DMS153 treated with DMSO at 0.1 percent for 48 hours (cell line): ENCODE data around the gene PRG3.
"Not testable (repeated sequence)": the region's sequence is repeated elsewhere in the genome, so short reads cannot be mapped to it uniquely, and the experiment has no call there.

Experiments used
- DNase-seq: peaks from one replicate; lab custom pipeline; 2025; ENCODE audit not compliant: unreplicated experiment; lab: John Stamatoyannopoulos, UW

Gene PRG3

DNA sequence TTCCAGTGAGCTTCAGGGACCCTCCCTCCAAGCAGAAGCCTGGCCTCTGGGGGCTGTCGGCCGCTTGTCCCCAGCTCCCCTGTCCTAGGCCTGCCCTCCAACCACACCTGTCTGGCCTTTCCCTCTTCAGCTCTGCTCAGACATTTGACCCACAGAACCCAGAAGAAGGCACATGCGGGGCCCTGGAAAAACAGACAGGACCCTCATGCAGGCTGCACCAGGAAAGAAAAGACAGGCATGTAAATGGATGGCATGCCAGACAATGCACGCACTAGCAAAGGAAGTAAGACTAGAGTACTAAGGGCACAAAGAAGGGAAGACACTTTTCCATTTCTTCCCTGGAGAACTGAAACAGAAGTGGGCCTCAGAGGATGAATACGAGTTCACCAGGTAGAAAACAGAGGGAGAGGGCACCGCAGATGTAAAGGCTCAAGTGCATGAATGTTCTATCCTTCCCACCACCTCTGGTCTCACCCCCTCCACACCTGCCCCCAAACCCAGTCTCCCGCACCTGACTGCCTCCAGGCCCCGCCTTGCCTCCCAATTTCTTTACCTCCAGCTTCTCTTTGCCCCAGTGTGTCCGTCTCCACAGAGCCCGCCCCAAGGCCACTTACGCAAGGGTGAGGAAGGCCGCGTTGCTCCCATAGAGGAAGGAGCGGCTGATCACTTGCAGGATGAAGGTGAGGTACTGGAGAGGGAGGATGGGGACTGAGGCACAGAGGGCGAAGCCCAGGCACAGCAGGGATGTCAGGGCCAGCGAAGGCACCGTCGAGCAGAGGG is 28.6 kb upstream of the PRG3 start:
- no peak for DNase-seq

DNA sequence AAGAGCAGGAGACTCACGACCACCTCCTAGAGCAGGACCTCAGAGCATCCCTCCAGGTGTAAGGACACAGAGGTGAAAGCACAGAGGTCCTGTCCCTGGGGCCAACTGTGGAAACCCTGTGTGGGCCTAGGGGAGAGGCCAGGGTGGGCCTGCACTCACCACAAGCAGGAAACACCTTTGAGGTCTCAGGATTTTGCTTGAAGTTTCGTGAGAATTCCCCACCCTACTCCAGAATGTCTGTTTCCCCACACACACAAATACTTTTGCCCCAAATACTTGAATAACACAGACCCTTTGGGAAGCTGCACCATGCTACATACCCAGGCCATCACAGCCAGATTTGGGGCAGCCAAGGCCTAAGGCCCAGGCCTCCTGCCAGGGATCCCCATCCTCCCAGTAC is 27.8 kb upstream of the PRG3 start:
- DNase-seq, result no peak

DNA sequence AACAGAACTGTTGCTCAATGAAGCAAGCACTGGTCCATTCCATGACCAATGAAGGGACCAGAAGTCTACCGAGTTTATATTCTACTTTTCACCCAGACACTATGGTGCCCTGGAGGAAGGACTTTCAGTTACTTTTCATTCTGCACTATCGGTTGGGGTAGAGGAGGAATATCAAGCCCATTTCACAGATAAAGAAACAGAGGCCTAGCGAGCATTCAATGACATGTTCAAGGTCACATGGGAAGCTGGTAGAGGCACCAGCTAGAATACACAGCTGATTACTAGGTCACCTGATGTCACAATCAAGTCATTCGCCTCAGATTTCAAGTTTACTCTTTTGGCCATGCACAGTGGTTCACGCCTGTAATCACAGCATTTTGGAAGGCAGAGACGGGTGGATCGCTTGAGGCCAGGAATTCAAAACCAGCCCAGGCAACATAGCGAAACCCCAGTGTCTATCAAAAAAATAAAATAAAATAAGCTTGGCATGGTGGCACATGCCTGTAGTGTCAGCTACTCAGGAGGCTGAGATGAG is 27.1 kb upstream of the PRG3 start:
- DNase-seq, result no peak

DNA sequence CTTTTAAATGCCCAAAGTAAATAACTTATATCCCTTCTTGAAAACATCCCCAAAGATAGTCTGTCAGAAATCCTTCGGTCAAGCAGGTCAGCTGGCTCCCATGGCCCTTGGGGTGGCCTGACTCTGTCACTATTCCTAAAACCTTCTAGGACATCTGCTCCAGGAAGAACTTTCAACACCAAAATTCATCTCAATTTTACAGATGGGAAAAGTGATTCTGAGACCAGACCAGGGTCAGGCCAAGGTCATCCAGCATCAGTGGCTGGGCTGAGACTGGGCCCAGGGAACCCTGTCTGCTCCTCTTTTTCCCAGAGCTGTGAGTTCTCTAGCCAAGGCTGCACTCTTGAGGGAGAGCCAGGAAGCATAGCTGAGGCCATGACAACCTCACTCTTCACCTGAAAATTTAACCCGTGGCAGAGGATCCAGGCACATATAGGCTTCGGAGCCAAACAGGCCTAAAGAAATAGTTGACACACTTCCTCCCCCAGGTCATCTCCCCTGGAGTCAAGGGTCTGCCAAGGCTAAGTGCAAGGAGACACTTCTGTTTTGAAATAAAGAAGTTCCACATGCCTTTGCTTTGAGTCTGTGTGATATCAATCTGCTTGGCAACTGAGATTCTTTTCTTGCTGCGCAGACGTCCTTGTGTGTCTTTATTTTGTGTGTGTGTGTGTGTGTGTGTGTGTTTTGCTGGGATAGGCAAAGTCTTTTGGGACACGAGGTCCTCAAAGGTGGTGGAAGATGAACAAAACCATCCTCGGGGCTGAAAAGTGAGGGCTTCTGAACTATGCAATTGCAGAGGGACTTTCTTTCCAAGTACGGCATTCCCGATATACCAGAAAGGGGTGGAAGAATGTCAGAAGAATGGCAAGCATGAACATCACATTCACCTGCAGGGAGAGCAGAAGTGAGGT is 26.3 kb upstream of the PRG3 start:
- DNase-seq, result no peak

DNA sequence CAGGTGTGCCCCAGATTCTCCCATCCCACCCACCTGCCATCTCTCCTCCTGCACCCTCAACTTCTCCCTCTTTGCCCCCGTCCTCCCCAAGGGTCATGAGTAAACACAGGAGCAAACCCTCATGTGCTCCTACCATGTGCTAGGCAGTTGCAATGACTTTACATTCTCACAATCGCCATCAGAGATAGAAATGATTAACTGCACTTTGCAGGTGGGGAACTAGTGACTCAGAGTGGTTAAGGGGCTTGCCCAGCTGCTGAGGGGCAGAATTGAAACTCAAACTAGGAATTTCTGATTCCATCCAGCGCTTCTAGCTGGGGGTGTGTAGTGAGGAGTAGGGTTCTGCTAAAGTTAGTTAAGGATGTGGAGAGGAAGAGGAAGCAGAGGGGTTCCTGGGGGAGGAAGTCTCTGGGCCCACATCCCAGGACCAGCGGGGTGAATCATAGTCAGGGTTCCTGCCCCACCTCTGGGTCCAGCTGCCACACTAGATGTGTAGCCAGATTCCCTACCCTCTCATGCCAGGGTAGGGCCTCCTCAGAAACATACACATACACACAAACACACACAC is 25.5 kb upstream of the PRG3 start:
- DNase-seq, result no peak

DNA sequence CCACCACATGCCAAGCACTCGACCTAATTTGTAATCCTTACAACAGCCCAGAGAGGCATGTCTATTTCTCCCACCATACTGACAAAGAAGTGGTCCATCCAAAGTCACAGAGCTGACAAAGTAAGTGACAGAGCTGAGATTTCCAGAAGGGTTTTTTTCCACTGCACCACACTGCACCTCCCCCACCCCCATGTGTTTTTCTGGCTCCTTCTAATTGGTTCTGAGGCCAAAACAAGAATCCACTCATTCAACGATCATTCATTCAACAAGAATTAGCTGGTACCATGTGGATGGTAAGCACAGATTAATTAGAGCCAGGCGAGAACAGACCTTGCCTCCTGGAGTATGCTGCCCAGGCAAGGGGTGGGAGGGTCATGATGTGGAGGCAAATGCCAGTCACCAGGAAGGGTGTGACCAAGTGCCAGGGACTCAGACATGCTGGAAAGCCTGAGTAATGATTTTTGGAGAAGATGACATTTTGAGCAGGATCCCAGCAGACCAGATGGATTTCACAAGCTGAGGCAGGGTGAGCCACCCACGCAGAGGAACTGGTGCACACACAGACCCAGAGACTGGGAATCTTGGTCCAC is 24.4 kb upstream of the PRG3 start:
- DNase-seq, result no peak

DNA sequence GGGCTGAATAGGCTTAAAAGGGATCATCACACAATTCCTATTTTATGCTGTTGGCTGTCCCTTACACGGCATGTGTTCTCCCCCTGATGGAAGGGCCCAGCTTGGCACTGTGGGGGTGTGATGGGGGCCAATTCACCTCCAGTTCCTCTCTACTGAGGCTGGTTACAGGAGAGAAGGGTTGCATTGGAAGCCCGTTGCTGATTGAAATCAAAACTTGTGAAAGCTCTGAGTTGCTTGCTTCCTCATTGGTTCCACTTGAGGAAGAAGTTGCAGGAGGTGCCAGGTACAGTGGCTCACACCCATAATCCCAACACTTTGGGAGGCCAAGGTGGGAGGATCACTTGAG is 22.8 kb upstream of the PRG3 start:
- DNase-seq, result no peak

DNA sequence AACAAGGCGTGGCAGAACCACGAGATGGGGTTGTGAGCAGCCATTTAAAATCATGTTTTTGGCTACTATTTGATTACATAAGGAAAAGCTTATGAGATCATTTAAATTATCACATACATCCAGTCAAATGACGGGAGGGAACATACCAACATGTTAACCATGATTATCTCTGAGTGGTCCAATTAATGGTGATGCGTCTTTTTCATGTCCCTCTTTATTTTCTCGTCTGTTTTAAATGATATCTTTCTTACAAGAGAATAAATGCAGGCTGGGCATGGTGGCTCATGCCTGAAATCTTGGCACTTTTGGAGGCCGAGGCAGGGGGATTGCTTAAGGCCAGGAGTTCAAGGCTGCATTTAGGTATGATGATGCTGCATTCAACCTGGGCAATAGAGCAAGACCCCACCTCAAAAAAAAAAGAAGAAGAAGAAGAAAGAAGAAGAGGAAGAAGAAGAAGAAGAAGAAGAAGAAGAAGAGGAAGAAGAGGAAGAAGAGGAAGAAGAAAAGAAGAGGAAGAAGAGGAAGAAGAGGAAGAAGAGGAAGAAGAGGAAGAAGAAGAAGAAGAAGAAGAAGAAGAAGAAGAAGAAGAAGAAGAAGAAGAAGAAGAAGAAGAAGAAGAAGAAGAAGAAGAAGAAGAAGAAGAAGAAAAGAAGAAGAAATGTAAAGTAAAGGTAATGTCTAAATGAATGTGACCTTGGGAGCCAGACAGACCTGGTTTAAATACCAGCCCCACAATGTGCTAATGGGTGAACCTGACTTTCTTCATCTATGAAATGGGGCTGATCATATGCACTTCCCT is 22.3 kb upstream of the PRG3 start:
- not testable (repeated sequence) for DNase-seq

DNA sequence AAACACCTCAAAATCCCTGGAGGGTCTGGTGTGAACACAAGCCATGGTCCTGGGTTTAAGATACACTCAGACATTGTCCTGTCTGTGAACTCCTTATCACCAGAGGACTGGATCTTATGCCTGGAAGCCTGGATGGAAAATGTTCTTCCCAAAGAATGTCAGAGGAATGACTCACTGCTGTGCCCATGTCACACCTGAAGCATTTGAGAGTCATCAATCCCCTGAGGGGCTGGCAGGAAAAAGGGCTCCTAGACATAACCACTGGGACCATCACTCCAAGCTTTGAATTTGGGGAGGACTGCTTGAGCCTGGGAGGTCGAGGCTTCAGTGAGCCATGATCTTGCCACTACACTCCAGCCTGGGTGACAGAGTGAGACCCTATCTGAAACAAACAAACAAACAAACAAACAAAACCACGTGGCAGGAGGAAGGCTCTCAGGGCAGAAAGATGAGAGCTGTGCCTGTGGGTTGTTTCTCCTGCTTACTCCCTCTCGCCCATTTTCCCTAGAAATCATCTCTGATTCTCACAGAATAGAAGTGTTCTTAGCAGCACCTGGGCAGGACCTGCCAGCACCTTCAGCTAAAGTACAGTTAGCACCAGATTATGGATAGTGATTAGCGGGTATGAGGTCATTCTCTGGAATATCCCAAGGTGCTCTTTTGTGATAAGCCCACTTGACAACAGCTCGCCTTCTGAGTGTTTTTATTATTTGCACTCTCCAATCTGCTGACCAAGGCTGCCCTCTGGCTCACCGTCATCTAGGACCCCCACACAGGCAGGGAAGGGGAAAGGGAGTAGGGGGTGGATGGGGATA is 21.4 kb upstream of the PRG3 start:
- no peak for DNase-seq

DNA sequence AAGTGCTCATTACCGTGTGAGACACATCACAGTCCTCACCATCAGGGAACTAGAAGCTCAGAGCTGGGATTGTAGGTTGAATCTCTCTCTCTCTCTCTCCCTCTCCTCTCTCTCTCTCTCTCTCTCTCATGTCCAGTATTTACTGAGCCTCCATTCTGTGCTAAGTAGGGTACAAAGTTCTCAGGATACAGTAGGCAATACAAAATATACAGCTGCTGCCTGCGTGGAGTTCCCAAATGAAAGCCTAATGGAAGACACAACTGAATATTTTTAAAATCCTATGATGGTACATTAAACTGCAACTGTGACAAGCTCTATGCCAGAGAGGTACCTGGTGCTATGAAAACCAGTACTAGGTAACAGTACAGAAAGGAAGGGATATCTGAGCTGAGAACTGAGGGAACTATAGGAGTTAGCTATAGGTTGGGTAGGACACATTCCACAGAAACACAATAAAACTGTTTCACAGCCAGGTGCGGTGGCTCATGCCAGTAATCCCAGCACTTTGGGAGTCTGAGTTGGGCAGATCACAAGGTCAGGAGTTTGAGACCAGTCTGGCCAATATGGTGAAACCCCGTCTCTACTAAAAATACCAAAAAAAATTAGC is 19.1 kb upstream of the PRG3 start:
- DNase-seq, result no peak

DNA sequence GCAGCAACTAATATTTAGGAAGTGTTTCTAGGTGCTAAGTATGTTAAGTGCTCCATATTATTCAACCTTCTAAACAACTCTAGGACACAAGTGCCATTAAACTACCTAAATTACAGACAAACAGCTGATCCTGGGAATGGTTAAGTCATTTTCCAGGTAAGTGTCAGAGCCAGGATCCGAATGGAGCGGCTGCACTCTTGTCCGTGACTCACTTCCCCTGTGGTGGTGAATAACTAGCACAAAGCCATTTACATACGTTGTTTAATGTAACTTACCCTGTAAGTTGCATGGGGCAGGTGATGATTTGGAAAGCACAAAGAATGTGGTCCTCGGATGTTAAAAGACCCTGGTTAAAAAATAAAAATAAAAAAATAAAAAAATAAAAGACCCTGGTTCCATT is 18.3 kb upstream of the PRG3 start:
- no peak for DNase-seq

DNA sequence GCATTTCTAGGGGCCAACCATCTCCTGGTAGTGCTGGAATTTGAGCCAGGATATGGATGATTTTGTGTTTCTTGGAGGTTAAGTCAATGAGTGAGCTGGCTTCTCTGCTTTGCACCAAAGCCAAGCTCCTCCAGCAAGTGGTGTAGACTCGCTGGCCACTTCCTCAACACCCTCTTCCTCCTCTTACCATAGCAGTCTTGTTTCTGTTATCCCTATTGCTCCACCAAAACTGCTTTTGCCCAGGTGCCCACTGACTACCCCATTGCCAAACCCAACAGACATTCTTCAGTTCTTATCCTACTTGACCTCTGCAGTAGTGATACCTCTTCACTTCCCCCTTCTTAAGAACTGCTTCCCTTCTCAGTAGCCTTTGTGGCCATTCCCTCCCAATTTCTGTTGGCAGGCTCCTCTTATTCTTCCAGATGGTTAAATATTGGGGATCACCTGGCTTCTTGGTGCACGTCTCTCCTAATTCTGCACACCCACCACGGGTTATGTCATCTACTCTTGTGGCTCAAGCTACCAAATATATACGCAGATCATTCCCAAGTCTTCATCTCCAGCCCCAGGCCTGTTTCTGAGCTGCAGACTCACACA is 16.5 kb upstream of the PRG3 start:
- no peak for DNase-seq

DNA sequence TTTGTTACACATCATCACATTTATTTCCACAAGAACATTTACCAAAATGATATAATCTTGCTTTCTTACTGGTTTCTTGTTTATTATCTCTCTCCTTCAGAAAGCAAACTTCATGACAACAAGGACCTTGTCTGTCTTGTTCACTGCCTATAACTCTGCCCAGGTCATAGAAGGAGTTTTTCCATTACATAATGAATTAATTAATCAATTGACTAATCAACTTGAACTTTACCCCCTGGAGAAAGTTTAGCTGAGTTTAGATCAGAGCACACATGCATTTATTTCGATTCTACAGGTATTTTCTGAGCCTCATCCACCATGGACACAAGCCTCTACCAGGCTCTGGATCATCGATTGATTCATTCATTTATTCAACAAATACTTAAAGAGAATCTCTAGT is 15.8 kb upstream of the PRG3 start:
- DNase-seq, result no peak

DNA sequence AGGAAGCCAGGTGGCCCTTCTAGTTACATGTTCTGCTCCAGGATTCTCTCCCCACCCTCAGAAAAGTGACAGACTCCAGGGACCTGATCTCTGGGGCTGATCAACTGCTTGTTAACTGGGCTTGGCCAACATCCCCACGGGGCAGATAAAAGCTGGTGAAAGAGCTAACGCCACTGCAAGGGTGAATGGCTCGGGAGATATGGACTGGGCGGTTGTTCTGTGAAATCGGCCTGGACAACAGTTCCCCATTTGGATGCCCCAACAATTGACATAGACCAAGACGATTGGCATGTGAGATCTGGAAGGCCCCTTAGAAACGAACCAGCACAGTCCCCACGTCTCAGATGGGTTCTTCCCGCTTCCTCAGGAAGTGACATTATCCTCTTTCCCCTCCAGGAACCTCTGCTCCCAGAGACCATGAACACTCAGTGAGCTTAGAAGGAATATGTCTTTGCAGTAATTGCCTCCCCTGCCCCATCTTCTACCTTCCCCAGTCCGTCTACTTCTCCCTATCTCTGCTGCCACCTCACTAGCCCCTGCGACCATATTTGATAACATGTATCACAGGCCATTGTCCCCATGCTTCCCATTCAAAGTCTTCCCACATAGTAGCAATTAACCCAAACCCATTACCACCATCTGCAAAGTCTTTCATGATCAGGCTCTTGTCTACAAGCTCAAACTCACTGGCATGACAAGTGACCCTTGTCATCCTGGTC is 15.1 kb upstream of the PRG3 start:
- no peak for DNase-seq

DNA sequence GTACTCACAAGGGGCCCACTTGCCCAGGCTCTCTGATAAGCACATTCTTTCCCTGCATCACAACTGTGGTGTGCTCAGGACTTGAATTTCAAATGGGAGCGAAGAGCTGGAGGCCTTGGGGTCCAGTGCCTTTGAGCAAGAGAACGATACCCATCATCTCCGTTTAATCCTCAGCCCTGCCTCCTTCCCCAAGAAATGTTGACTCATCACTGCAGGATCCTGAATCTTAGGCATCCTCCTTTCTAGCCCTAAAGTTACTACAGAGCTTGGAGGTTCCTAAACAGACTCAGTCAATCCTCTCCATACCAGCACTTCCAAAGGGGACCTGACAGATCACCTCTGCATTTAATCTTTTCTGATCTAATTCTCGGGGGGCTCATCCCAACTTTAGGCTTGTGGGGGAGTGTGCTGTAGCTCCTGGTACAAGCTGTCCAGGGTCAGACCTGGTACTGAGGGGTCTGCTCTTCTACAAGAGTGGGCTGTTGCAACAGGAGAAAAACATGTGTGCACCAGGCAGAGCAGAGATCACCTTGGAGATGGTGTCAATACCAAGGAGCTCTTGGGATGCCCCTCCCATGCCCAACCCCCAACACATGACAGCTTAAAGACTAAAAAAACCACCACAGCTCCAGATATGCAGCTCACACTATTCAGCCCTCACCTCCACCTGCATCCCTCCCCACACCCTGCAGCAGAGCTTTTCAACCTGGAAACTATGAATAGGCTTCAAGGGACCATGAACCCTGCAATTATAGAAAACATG is 13.4 kb upstream of the PRG3 start:
- no peak for DNase-seq

DNA sequence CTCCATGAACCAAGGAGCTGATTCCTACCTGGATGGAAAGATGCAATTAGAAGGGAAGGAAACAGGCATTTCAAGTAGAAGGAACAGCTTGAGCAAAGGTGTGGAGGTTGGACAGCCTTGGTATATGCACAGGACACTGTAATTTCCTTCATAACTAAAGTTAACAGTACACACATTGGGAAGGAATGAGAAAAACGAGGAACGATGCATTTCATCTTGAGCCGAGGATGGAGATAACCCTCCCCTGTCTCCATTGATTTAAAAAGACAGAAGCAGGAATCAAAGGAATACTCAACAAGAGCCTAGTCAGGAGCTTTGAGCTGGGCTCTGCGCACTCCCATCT is 11.8 kb upstream of the PRG3 start:
- no peak for DNase-seq

DNA sequence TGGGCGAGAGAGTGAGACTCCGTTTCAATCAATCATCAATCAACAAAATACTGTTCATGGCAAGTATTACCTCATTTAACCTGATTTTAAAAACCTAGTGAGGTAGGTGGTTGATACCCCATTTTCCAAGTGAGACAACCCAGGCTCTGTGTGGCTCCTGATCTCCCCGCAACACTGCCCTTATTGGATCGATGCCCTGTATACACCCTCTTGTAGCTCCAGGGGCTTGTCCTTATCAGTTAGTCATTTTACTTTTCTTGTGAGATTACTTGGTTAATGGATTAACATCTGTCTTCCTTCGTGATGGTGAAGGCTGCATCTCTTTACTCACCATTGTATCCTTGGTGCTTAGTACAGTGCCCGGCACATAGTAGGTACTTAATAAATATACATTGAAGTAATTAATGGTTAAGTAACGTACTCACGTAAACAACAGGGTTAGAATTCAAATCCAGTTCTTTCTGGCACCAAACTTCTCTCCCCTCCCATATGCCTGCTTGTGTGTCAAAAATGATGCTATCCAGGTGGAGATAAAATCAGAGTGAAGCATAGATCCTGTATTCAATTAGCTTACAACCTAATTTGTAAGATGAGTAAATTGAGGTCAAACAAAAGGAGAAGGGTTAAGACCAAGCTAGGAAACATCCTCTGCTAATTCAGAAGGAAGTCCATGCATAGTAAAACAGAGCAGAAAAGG is 11.3 kb upstream of the PRG3 start:
- no peak for DNase-seq
